Neural progenitor cell (in vitro differentiated cells): ENCODE measurements around the gene SOD3. TPM values are rescaled to one million over a fixed set of nuclear protein-coding genes. Genes with fewer than 3 reads are reported as not detected.

Experiments
- DNase-seq: peaks from one replicate; pipeline ENCODE4 v3.0.0-alpha.2; 2016; ENCODE audit warnings: low spot score
- H2AFZ ChIP-seq: fragments of 200-600 bp; sonication (generic); replicated peaks from 2 replicates; pipeline ENCODE4 v1.6.1; 2016; ENCODE audit warnings: antibody characterized with exemption
- H3F3A ChIP-seq: fragments of 200-600 bp; sonication (generic); 2 replicates; pipeline ENCODE4 v1.6.1; 2016; ENCODE audit warnings: antibody characterized with exemption, low read depth
- H3K27ac ChIP-seq: fragments of 200-600 bp; sonication (generic); 2 replicates; pipeline ENCODE4 v1.5.1; 2016; ENCODE audit warnings: mild to moderate bottlenecking
- H3K27me3 ChIP-seq: fragments of 200-600 bp; sonication (generic); 2 replicates; pipeline ENCODE4 v1.6.1; 2016; ENCODE audit warnings: mild to moderate bottlenecking, moderate library complexity
- H3K36me3 ChIP-seq: fragments of 200-600 bp; sonication (generic); 2 replicates; pipeline ENCODE4 v1.5.1; 2016
- H3K4me1 ChIP-seq: fragments of 200-600 bp; sonication (generic); 2 replicates; pipeline ENCODE4 v1.6.1; 2016; ENCODE audit warnings: mixed run types
- H3K4me2 ChIP-seq: fragments of 200-600 bp; sonication (generic); 2 replicates; pipeline ENCODE4 v1.6.1; 2016
- H3K4me3 ChIP-seq: fragments of 200-600 bp; sonication (generic); 2 replicates; pipeline ENCODE4 v1.5.1; 2016
- H3K79me2 ChIP-seq: fragments of 200-600 bp; sonication (generic); 2 replicates; pipeline ENCODE4 v1.6.1; 2016; ENCODE audit warnings: low read depth
- H3K9ac ChIP-seq: fragments of 200-600 bp; sonication (generic); 2 replicates; pipeline ENCODE4 v1.6.1; 2016
- H3K9me3 ChIP-seq: fragments of 200-600 bp; sonication (generic); 2 replicates; pipeline ENCODE4 v1.5.1; 2016; ENCODE audit warnings: low read depth
- H4K20me1 ChIP-seq: fragments of 200-600 bp; sonication (generic); 2 replicates; pipeline ENCODE4 v1.6.1; 2016; ENCODE audit warnings: low read depth
- H3K27ac Mint-ChIP-seq: 3 replicates; pipeline ENCODE4 v1.8.0; 2021; ENCODE audit warnings: mixed read lengths
- H3K27me3 Mint-ChIP-seq: 2 replicates; pipeline ENCODE4 v1.8.0; 2022; ENCODE audit warnings: low read depth, mild to moderate bottlenecking, inconsistent platforms, moderate library complexity, mixed read lengths; ENCODE audit not compliant: insufficient read depth
- H3K36me3 Mint-ChIP-seq: 3 replicates; pipeline ENCODE4 v1.8.0; 2021; ENCODE audit warnings: mixed read lengths
- H3K4me1 Mint-ChIP-seq: 3 replicates; pipeline ENCODE4 v1.8.0; 2021; ENCODE audit warnings: mixed read lengths
- H3K4me3 Mint-ChIP-seq: 3 replicates; pipeline ENCODE4 v1.8.0; 2021; ENCODE audit warnings: mild to moderate bottlenecking, moderate library complexity, mixed read lengths
- H3K9me3 Mint-ChIP-seq: 3 replicates; pipeline ENCODE4 v1.8.0; 2020; ENCODE audit warnings: mixed read lengths
- EZH2 ChIP-seq: fragments of 200-600 bp; sonication (generic); IDR thresholded peaks from 2 replicates; pipeline ENCODE4 v1.6.1; 2017; ENCODE audit warnings: antibody characterized with exemption, mild to moderate bottlenecking, moderate library complexity
- EZH2phosphoT487 ChIP-seq: fragments of 200-600 bp; sonication (generic); IDR thresholded peaks from 2 replicates; pipeline ENCODE4 v1.6.1; 2017; ENCODE audit warnings: antibody characterized with exemption
- total RNA-seq: library from RNA; depleted of rRNA; stranded (reverse); fragments of >200 nt; gene quantifications from 2 replicates; pipeline ENCODE4 v1.2.3, GENCODE V29; 2015; ENCODE audit warnings: low replicate concordance
- TF ChIP-seq, protein P1 (sequence below): fragments of 200-600 bp; sonication (generic); IDR thresholded peaks from 2 replicates; pipeline ENCODE4 v1.5.1; 2017; ENCODE audit warnings: antibody characterized with exemption, mild to moderate bottlenecking

The SOD3 gene
- total RNA-seq, 1 donor from 2014 or later, result 0.11 TPM

DNA sequence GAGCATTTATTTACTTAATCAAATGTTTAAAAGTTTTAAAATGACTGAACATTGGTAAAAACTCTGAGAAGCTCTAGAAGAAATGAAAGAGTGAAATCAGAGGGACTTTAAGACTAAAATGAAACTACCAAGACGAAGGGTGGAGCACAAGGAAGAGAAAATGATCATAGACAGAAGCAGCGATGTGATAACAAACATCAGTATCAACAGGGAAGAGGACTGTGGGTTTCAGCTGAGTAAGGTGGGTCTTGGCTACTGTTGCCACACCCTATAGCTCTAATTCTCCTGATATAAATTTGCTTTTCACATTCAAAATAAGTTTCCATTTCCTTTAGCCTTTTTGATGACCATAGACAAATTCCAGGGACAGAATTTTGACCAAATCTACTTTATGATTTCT lies 18.4 kb downstream of the SOD3 start:
- DNase-seq, result no peak
- Mint-ChIP-seq H3K4me1 (no peaks in the 10 kb centered on the region), H3K4me3 (no peak overlapping the region), H3K27ac (no peak overlapping the region), H3K9me3 (peaks cover 2% of the 10 kb centered on the region), H3K27me3 (peaks cover 4% of the 10 kb centered on the region), H3K36me3 (peaks cover 11% of the 10 kb centered on the region)
- Histone ChIP-seq H3K27ac (no peak overlapping the region), H2AFZ (no peak overlapping the region), H3F3A (no peaks in the 10 kb centered on the region), H3K36me3 (no peaks in the 10 kb centered on the region), H3K9ac (no peak overlapping the region), H3K4me3 (no peak overlapping the region), H3K79me2 (no peaks in the 10 kb centered on the region), H3K9me3 (no peaks in the 10 kb centered on the region), H3K4me1 (no peaks in the 10 kb centered on the region), H3K4me2 (no peak overlapping the region), H3K27me3 (no peaks in the 10 kb centered on the region), H4K20me1 (no peaks in the 10 kb centered on the region)
- TF ChIP-seq EZH2phosphoT487 (no peak), EZH2 (no peak)
- TF ChIP-seq, protein P1, sequence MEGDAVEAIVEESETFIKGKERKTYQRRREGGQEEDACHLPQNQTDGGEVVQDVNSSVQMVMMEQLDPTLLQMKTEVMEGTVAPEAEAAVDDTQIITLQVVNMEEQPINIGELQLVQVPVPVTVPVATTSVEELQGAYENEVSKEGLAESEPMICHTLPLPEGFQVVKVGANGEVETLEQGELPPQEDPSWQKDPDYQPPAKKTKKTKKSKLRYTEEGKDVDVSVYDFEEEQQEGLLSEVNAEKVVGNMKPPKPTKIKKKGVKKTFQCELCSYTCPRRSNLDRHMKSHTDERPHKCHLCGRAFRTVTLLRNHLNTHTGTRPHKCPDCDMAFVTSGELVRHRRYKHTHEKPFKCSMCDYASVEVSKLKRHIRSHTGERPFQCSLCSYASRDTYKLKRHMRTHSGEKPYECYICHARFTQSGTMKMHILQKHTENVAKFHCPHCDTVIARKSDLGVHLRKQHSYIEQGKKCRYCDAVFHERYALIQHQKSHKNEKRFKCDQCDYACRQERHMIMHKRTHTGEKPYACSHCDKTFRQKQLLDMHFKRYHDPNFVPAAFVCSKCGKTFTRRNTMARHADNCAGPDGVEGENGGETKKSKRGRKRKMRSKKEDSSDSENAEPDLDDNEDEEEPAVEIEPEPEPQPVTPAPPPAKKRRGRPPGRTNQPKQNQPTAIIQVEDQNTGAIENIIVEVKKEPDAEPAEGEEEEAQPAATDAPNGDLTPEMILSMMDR, result no peak

DNA sequence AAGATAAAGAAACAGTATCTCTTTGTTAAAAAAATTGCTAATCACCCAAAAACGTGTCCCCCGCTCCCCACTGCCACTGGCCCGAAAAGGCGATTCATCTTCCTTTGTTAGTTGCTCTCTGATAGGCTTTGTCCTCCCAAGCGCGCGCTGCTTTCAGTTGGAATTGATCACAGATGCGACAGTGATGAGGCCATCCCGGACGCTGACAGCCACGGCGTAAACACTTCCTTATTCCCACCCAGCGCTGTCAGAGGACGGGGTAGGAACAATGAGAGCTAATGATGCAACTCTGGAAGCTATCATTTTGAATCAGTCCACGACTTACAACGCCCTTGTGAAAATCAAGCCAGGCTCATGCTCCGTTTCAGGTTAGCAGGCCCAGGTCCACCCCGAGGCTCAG lies 21.4 kb downstream of the SOD3 start:
- no peak overlapping the region for H3K27ac ChIP-seq
- TF ChIP-seq, protein P1, result no peak
- no peak for TF ChIP-seq EZH2phosphoT487
- TF ChIP-seq EZH2, result no peak

DNA sequence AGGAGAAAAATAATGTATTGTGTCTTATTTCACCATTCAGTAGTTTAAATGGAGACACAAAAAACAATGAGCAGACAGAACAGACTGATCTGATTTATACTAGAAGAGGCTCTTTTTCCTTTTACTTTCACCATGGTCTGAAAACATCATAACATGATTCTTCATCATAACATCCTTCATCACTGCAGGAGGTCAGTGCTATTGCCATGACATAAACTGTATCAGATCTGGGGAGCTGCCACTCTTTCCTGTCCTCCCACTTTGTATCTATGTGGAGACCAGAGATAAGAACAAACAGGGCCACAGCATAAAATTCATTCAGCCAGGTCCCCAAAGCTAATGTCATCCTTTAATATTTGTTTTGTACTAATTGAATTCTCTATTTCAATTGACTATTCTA lies 25.2 kb downstream of the SOD3 start:
- no peak for DNase-seq
- Histone ChIP-seq H3K36me3 (no peaks in the 10 kb centered on the region), H3K4me1 (peaks cover 10% of the 10 kb centered on the region), H3K27me3 (no peaks in the 10 kb centered on the region), H3K4me2 (no peak overlapping the region), H3F3A (no peaks in the 10 kb centered on the region), H3K27ac (no peak overlapping the region), H3K9ac (no peak overlapping the region), H3K79me2 (no peaks in the 10 kb centered on the region), H4K20me1 (no peaks in the 10 kb centered on the region), H3K9me3 (no peaks in the 10 kb centered on the region), H3K4me3 (no peak overlapping the region), H2AFZ (no peak overlapping the region)
- H3K27me3 Mint-ChIP-seq, result peaks cover 6% of the 10 kb centered on the region
- no peaks in the 10 kb centered on the region for H3K4me1 Mint-ChIP-seq
- H3K36me3 Mint-ChIP-seq, result peaks cover 9% of the 10 kb centered on the region
- TF ChIP-seq EZH2phosphoT487, result no peak
- no peak for TF ChIP-seq EZH2
- TF ChIP-seq, protein P1, result no peak
- H3K9me3 Mint-ChIP-seq, result no peaks in the 10 kb centered on the region
- H3K27ac Mint-ChIP-seq, result no peak overlapping the region
- H3K4me3 Mint-ChIP-seq, result no peak overlapping the region

More for the DNA sequence above, 21.4 kb downstream of the SOD3 start:
- Histone ChIP-seq H3K4me2 (no peak overlapping the region), H3K9ac (no peak overlapping the region), H3K4me1 (no peaks in the 10 kb centered on the region), H3F3A (no peaks in the 10 kb centered on the region), H3K79me2 (no peaks in the 10 kb centered on the region), H3K36me3 (no peaks in the 10 kb centered on the region), H3K27me3 (no peaks in the 10 kb centered on the region), H4K20me1 (no peaks in the 10 kb centered on the region), H2AFZ (no peak overlapping the region), H3K4me3 (no peak overlapping the region), H3K9me3 (no peaks in the 10 kb centered on the region)
- Mint-ChIP-seq H3K27me3 (peaks cover 5% of the 10 kb centered on the region), H3K4me3 (no peak overlapping the region), H3K27ac (no peak overlapping the region), H3K9me3 (peaks cover 2% of the 10 kb centered on the region), H3K36me3 (peaks cover 11% of the 10 kb centered on the region), H3K4me1 (no peaks in the 10 kb centered on the region)
- peak; percentile 35 for DNase-seq

DNA sequence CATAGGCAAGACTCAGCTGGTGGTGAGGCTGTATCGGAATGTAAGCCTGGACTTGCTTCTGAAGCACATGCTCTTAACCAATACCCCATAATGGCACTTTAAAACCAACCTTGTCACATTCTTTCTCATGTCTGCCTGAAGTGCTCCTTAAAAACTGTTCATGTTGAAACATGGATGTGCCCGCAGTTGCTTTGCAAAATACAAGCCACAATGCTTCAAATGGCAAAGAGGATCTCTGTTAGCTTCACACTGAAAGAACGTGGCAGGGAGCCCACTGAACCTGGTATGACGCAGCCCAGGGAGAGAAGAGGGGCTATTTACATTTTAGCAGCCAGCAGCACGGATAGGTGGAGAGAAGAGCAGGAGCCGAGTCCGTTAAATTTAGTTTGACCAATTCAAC lies 29.3 kb downstream of the SOD3 start:
- H2AFZ ChIP-seq, result no peak overlapping the region
- Mint-ChIP-seq H3K4me3 (no peak overlapping the region), H3K27ac (no peak overlapping the region), H3K36me3 (peaks cover 11% of the 10 kb centered on the region), H3K9me3 (no peaks in the 10 kb centered on the region), H3K4me1 (no peaks in the 10 kb centered on the region), H3K27me3 (peaks cover 3% of the 10 kb centered on the region)
- H3K27me3 ChIP-seq, result no peaks in the 10 kb centered on the region
- no peak overlapping the region for H3K27ac ChIP-seq
- no peaks in the 10 kb centered on the region for H3K9me3 ChIP-seq
- peaks cover 10% of the 10 kb centered on the region for H3K4me1 ChIP-seq
- no peak overlapping the region for H3K4me3 ChIP-seq
- no peak for DNase-seq
- no peaks in the 10 kb centered on the region for H3K36me3 ChIP-seq
- no peak for TF ChIP-seq EZH2phosphoT487
- TF ChIP-seq, protein P1, result no peak
- no peak for TF ChIP-seq EZH2
- no peak overlapping the region for H3K4me2 ChIP-seq
- no peaks in the 10 kb centered on the region for H3F3A ChIP-seq
- no peaks in the 10 kb centered on the region for H4K20me1 ChIP-seq
- H3K79me2 ChIP-seq, result no peaks in the 10 kb centered on the region
- H3K9ac ChIP-seq, result no peak overlapping the region
